GM18520 (cell line): ENCODE results near the gene CYP24A1.
"Not testable (repeated sequence)": the region's sequence is repeated elsewhere in the genome, so short reads cannot be mapped to it uniquely, and the experiment has no call there.

Experiments used
- ATAC-seq: cut with Tn5 transposase; IDR thresholded peaks from one replicate; pipeline ENCODE4 v1.9.1; 2021; ENCODE audit not compliant: unreplicated experiment

The CYP24A1 gene

GRCh38 chr20:54134445-54135220 is 39.2 kb downstream of the CYP24A1 start:
- ATAC-seq: no peak

- no peak for ATAC-seq
These were observed 40.1 kb downstream of the CYP24A1 start for GRCh38 chr20:54133434-54134427.

GRCh38 chr20:54132612-54133433 is 41.0 kb downstream of the CYP24A1 start:
- no peak for ATAC-seq

GRCh38 chr20:54131675-54132611 is 41.8 kb downstream of the CYP24A1 start:
- no peak for ATAC-seq

GRCh38 chr20:54131125-54131524 is 42.7 kb downstream of the CYP24A1 start:
- ATAC-seq: not testable (repeated sequence)

- no peak for ATAC-seq
These were observed 44.4 kb downstream of the CYP24A1 start for GRCh38 chr20:54129350-54129749.

- ATAC-seq: no peak
These were observed 45.8 kb downstream of the CYP24A1 start for GRCh38 chr20:54127855-54128574.

GRCh38 chr20:54126806-54127655 is 46.8 kb downstream of the CYP24A1 start:
- ATAC-seq: no peak

GRCh38 chr20:54126328-54126727 is 47.5 kb downstream of the CYP24A1 start:
- not testable (repeated sequence) for ATAC-seq

GRCh38 chr20:54123587-54124180 is 50.1 kb downstream of the CYP24A1 start:
- ATAC-seq: no peak

- ATAC-seq: no peak
These were observed 50.9 kb downstream of the CYP24A1 start for GRCh38 chr20:54122681-54123586.

GRCh38 chr20:54122189-54122588 is 51.6 kb downstream of the CYP24A1 start:
- ATAC-seq: no peak

GRCh38 chr20:54119744-54120143 is 54.0 kb downstream of the CYP24A1 start:
- no peak for ATAC-seq

GRCh38 chr20:54118220-54119001 is 55.4 kb downstream of the CYP24A1 start:
- ATAC-seq: no peak

GRCh38 chr20:54116550-54117235 is 57.1 kb downstream of the CYP24A1 start:
- ATAC-seq: no peak
